HG02642 (cell line): Measurements from ENCODE around the gene RETREG3.

ENCODE experiments used
- ATAC-seq: cut with Tn5 transposase; IDR thresholded peaks from one replicate; pipeline ENCODE4 v1.9.1; 2021; ENCODE audit warnings: mild to moderate bottlenecking; ENCODE audit not compliant: unreplicated experiment, poor library complexity

RETREG3 gene

DNA sequence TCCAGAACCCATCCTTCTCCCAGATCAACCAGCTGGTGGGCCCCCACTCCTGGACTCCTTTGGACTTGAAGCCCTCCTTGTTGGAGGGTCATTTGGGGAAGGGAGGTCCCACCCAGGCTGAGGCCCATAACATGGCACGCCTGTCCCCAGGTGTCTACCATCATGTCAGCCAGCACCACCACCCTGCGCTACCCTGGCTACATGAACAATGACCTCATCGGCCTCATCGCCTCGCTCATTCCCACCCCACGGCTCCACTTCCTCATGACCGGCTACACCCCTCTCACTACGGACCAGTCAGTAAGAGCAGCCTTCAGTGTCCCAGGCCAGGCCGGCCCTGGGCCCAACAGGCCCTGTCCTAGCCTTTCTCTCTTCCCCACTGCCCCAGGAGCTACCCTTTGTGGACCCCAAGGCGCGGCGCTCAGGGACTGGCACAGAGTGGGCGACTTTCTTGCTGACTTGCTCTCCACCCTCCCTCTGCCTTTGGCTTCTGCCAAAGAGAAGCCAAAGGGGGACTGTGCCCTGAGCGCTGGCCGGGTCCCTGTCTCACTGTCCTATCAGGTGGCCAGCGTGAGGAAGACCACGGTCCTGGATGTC lies 4.6 kb upstream of the RETREG3 start:
- ATAC-seq = no peak

DNA sequence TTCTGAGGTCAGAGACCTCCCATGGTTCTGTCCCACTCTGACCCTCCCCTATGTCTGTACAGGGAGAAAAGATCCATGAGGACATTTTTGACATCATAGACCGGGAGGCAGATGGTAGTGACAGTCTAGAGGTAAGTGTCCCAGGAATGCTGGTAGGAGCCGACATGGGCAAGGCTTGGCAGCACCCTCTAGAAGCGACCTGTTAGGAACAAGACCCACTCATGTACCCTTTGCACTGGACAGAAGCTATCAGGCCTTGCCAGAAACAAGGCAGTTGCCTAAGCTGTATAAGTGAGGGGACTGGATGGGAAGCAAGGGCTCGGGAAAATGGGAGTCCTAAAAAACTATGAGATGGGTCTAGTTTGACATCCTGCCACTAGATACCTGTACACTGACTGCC lies 2.8 kb upstream of the RETREG3 start:
- ATAC-seq = no peak

GRCh38 chr17:42609814-42610801 lies 934 bp upstream of the RETREG3 start:
- ATAC-seq = peak; percentile 1

DNA sequence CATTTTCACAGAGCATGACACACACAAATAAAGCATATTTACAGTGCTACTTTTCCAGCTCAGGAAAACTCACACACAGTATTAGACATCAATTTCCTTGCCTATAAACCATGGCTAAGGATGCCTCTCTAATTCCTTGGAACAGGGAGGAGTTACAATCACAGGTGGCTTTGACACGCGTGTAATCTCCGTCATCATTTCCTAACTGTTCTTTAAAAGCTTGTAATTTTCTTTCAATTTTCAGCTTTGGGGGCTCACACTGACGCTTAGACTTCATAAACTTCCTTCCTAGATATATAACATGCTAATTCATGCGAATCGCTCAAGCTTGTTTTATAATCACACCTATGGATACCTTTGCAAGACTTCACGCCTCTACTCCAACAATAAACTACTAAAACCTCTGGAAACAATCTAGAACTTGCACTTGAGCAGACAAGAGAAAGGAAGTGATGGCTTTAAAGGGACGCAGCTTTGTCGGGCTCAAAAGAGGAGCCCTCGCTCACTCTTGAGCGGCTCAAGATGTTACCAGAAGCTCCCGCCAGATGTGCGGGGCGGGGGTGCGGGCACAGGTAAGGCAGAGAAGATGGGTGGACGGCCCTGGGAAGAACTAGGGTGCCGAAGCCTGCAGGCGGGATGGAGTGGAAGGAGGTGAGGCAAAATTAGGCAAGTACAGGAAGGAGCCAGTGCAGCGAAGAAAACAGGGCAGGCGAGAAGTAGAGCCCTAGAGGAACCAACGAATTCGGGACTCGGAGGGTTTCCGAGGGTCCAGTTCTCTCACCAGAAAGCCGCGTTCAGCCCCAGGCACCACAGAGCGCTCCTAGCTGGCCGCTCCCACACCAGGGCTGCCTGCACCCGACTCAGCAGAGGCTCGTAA lies 631 bp downstream of the RETREG3 start:
- ATAC-seq = peak; percentile 35

- no peak for ATAC-seq
These were observed 1.4 kb downstream of the RETREG3 start for GRCh38 chr17:42607769-42608168.

- no peak for ATAC-seq
These were observed 5.9 kb downstream of the RETREG3 start for GRCh38 chr17:42603318-42603717.

DNA sequence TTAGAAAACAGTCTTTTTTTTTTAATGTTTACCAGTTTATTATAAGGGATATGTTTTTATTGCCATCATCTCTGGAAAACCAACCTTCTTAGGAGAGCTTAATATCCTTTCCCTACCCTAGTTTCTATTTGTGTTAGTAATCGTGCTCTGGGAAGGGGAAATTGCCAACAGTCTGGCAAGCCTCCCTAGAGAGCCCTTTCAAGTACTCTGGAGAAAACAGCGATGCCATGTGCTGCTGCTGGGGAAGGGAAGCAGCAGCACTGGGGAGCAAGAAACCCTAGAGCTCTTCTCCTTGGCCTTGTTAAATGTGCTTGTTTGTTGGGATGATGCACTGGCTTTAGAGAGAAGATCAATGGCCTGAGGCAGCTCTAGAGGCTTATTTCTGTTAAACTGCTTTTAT lies 10.3 kb downstream of the RETREG3 start:
- ATAC-seq = no peak

DNA sequence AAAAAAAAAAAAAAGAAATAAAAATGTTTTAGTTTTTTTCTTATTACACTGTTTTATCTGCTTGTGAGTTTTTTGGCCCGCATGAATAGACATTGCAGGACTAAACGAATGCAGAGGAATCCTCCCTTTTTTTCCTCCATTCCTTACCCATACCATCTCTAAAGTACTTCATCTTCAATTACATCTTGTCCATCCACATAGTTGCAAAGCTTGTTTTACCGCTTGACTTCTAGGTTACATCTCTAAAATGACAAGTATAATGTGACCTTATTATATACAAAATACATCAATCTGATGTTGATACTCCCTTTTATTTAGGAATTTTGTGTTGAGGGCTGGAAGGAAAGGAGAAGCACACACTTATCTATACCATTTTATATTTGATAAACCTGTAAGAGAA lies 12.8 kb downstream of the RETREG3 start:
- ATAC-seq = no peak

- no peak for ATAC-seq
These were observed 17.8 kb downstream of the RETREG3 start for GRCh38 chr17:42591411-42591810.

DNA sequence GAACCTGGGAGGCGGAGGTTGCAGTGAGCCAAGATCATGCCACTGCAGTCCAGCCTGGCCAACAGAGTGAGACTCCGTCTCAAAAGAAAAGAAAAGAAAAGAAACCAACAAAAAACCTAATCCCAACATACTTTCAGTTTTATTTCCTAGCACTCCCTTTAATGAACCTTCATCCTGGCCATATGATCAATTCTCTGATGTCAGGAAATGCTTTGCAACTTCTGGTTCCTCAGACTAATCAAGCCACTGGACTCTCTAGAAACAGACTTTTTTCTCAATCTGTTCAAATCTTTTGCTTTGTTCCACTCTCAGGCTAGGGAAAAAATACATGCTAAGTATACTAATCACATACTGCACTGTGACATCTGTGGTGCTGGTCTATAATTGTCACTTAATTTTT lies 18.3 kb downstream of the RETREG3 start:
- no peak for ATAC-seq

GRCh38 chr17:42586514-42587230 lies 22.5 kb downstream of the RETREG3 start:
- ATAC-seq = peak; percentile 51

DNA sequence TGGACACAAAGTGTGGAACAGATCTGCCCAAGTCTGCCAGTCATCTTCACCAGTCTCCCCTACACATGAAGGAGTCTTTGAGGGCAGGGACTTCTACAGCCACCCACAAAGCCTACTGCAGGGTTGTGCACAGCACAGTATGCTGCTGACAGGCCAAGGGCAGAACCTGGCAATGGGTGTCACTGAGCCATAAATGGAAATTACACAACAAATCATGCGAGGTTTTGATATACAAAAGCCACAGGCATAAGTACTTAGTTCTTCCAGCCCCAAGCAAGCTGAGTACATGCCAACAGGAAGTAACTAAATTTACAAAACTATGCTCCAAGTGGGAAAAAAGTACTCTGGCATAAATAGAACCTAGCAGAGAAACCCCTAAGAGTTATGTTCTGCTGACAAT lies 23.8 kb downstream of the RETREG3 start:
- no peak for ATAC-seq

GRCh38 chr17:42584880-42585279 lies 24.3 kb downstream of the RETREG3 start:
- ATAC-seq = no peak

- no peak for ATAC-seq
These were observed 27.4 kb downstream of the RETREG3 start for GRCh38 chr17:42581744-42582270.

- ATAC-seq = no peak
These were observed 29.2 kb downstream of the RETREG3 start for GRCh38 chr17:42579794-42580551.

DNA sequence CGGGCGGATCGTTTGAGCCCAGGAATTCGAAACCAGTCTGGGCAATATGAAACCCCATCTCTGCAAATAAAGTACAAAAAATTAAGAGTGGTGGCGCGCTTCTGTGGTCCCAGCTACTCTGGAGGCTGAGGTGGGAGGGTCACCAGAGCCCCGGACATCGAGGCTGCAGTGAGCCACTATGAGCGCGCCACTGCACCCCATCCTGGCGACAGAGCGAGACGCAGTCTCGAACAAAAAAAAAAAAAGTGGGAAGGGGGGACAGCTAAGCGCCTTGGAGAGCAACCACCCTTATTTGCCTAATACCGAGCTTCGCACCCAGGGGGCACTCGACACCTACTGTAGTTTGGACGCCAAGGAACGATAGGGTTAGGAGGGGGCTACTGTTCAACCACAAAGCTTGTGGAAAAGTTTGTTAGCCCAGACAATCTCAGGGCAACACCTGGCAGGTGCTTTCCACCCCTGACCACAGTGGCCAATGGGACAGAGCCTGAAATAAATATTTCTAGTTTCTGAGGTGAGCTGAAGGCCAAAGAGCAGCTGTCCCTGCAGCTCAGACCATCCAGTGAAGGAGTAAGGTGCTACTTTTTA lies 30.8 kb downstream of the RETREG3 start:
- ATAC-seq = peak; percentile 61

- peak; percentile 76 for ATAC-seq
These were observed 31.5 kb downstream of the RETREG3 start, which contains the start of gene PSMC3IP for GRCh38 chr17:42577532-42578281. Gene PSMC3IP, minus strand, starts transcription at chr17:42577729. Its CDS starts 43 bp downstream, at chr17:42577686.

DNA sequence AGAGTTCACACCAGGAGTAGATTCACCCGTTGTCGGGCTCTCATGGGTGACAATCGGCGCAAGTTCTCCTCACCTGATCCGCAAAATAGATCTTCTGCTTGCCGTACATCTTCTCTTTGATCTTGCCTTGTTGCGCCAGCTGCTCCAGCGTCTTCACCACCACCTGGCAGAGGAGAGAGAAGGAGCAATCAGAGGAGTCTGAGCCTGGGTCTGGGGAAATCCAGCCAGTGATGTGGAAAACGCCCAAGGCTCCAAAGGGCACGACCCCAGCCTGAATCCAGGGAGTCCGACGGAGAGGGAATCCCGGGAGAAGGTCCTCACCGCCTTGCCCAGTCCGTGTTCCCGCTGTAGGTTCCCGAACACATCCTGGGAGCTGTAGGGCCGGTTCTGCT lies 32.0 kb downstream of the RETREG3 start:
- ATAC-seq = no peak
